ENCODE results near the gene WAS.
"Not testable (repeated sequence)": the region's sequence is repeated elsewhere in the genome, so short reads cannot be mapped to it uniquely, and the experiment has no call there.

WAS gene

GRCh38 chrX:48685416-48685815 lies 1.8 kb downstream of the WAS start:
- DNase-seq (ENCODE audit: low spot score): no peak

GRCh38 chrX:48688531-48689150 lies 5.0 kb downstream of the WAS start:
- no peak for DNase-seq (ENCODE audit: low spot score)

- DNase-seq (ENCODE audit: low spot score): no peak
These were observed 5.8 kb downstream of the WAS start for GRCh38 chrX:48689208-48689920.

- not testable (repeated sequence) for DNase-seq (ENCODE audit: low spot score)
These were observed 8.1 kb downstream of the WAS start for GRCh38 chrX:48691746-48692145.

GRCh38 chrX:48694776-48695533 lies 11.4 kb downstream of the WAS start:
- DNase-seq (ENCODE audit: low spot score): no peak

GRCh38 chrX:48695534-48695896 lies 11.9 kb downstream of the WAS start:
- no peak for DNase-seq (ENCODE audit: low spot score)

- no peak for DNase-seq (ENCODE audit: low spot score)
These were observed 12.3 kb downstream of the WAS start for GRCh38 chrX:48695925-48696300.

GRCh38 chrX:48696301-48696908 lies 12.8 kb downstream of the WAS start, which contains the start of gene SUV39H1:
Gene SUV39H1 (plus strand): TSS chrX:48696734. CDS start chrX:48696785, 51 bp downstream.
- peak; percentile 97 for DNase-seq (ENCODE audit: low spot score)

GRCh38 chrX:48696909-48697727 lies 13.5 kb downstream of the WAS start:
- peak; percentile 63 for DNase-seq (ENCODE audit: low spot score)

- no peak for DNase-seq (ENCODE audit: low spot score)
These were observed 14.7 kb downstream of the WAS start for GRCh38 chrX:48698306-48698705.

GRCh38 chrX:48700246-48700645 lies 16.6 kb downstream of the WAS start:
- DNase-seq (ENCODE audit: low spot score): no peak

- no peak for DNase-seq (ENCODE audit: low spot score)
These were observed 17.5 kb downstream of the WAS start for GRCh38 chrX:48700951-48701653.

GRCh38 chrX:48702032-48702431 lies 18.4 kb downstream of the WAS start:
- no peak for DNase-seq (ENCODE audit: low spot score)

GRCh38 chrX:48702716-48703115 lies 19.1 kb downstream of the WAS start:
- no peak for DNase-seq (ENCODE audit: low spot score)

GRCh38 chrX:48703228-48703627 lies 19.6 kb downstream of the WAS start:
- no peak for DNase-seq (ENCODE audit: low spot score)

- DNase-seq (ENCODE audit: low spot score): peak; percentile 42
These were observed 20.3 kb downstream of the WAS start for GRCh38 chrX:48703642-48704481.

GRCh38 chrX:48705871-48706270 lies 22.3 kb downstream of the WAS start:
- DNase-seq (ENCODE audit: low spot score): no peak

GRCh38 chrX:48709522-48710112 lies 26.0 kb downstream of the WAS start:
- no peak for DNase-seq (ENCODE audit: low spot score)

GRCh38 chrX:48711162-48711928 lies 27.7 kb downstream of the WAS start:
- no peak for DNase-seq (ENCODE audit: low spot score)

All from AG08396 (cell line).